GM12878 (cell line): ENCODE data around the gene FHL1. TPM values are rescaled to one million over a fixed set of nuclear protein-coding genes. Genes with fewer than 3 reads are reported as not detected.
A peak's percentile ranks its signal among the peaks of the same experiment; 100 is the strongest.

Source experiments
- ATAC-seq: fragments of 200-7000 bp; cut with Tn5 transposase; 3 replicates; pipeline ENCODE4 v1.9.1; 2020; ENCODE audit warnings: mild to moderate bottlenecking, moderate library complexity
- BruUV-seq: library from RNA; stranded (reverse); fragments of 400-500 nt; replicated peaks from 2 replicates; lab custom pipeline; 2021; lab: Mats Ljungman, UMichigan
- CTCF ChIA-PET: fragments of 300-600 bp; sonication (Branson Sonifier 250); formaldehyde crosslinking; extraction: SDS; loops from one replicate; lab custom pipeline; 2021; ENCODE audit warnings: inconsistent platforms; lab: Yijun Ruan, JAX
- POLR2A ChIA-PET: fragments of 350-600 bp; formaldehyde crosslinking; extraction: SDS; loops from one replicate; lab custom pipeline; 2021; ENCODE audit warnings: inconsistent platforms; lab: Charles Lee
- RAD21 ChIA-PET: fragments of 300-600 bp; sonication (Branson Sonifier 250); formaldehyde crosslinking; loops from one replicate; lab custom pipeline; 2023; ENCODE audit warnings: antibody characterized with exemption; ENCODE audit not compliant: unreplicated experiment; lab: Charles Lee
- SMC1A ChIA-PET: fragments of 300-600 bp; sonication (Branson Sonifier 250); formaldehyde crosslinking; loops from one replicate; lab custom pipeline; 2023; ENCODE audit not compliant: unreplicated experiment, uncharacterized antibody; lab: Charles Lee
- DNase-seq: peaks from one replicate; pipeline ENCODE4 v3.0.0-alpha.2; 2011; ENCODE audit warnings: low read depth, low spot score
- FAIRE-seq: peaks from 3 replicates; lab custom pipeline; 2011; peaks lifted over from hg19 to GRCh38; lab: Jason Lieb, UNC
- H2AFZ ChIP-seq: 2 replicates; pipeline ENCODE4 v1.6.0; 2011; ENCODE audit warnings: low read depth, low read length, control low read depth; ENCODE audit not compliant: control insufficient read depth
- H3K27ac ChIP-seq: 2 replicates; pipeline ENCODE4 v1.5.1; 2011; ENCODE audit warnings: control low read depth; ENCODE audit not compliant: control insufficient read depth, insufficient read depth
- H3K27me3 ChIP-seq, 2 experiments: replicated peaks in 1 of 2; 2 replicates each; pipeline versions ENCODE4 v1.6.0 to v1.6.1; 2011; ENCODE audit warnings: low read length in 1 of 2; ENCODE audit not compliant: control insufficient read depth in 2 of 2, insufficient read depth in 2 of 2
- H3K36me3 ChIP-seq, 2 experiments: 2 replicates each; pipeline ENCODE4 v1.5.1; 2011; ENCODE audit warnings: low read length in 1 of 2; ENCODE audit not compliant: control insufficient read depth in 2 of 2, insufficient read depth in 2 of 2
- H3K4me1 ChIP-seq: 2 replicates; pipeline ENCODE4 v1.6.1; 2011; ENCODE audit warnings: mild to moderate bottlenecking, low read length, moderate library complexity, mixed read lengths; ENCODE audit not compliant: control insufficient read depth, insufficient read depth
- H3K4me2 ChIP-seq: 2 replicates; pipeline ENCODE4 v1.6.0; 2011; ENCODE audit warnings: control low read depth; ENCODE audit not compliant: control insufficient read depth, insufficient read depth
- H3K4me3 ChIP-seq: fragments of 200-600 bp; sonication (generic); 2 replicates; pipeline ENCODE4 v1.5.1; 2016
- H3K79me2 ChIP-seq: 2 replicates; pipeline ENCODE4 v1.6.0; 2011; ENCODE audit warnings: low read length; ENCODE audit not compliant: control insufficient read depth, insufficient read depth
- H3K9ac ChIP-seq: 2 replicates; pipeline ENCODE4 v1.8.0; 2011; ENCODE audit warnings: low read length, control low read depth, mixed read lengths; ENCODE audit not compliant: control insufficient read depth, insufficient read depth
- H3K9me3 ChIP-seq: replicated peaks from 3 replicates; pipeline ENCODE4 v1.5.1; 2011; ENCODE audit warnings: mild to moderate bottlenecking, low read length; ENCODE audit not compliant: control insufficient read depth, insufficient read depth
- H4K20me1 ChIP-seq: 2 replicates; pipeline ENCODE4 v1.6.0; 2011; ENCODE audit not compliant: control insufficient read depth, insufficient read depth
- EGR1 ChIP-seq, 2 experiments: IDR thresholded peaks; 1 replicate in 1 of 2; 2 replicates in 1 of 2; pipeline ENCODE4 v1.6.1; 2011 to 2012; ENCODE audit warnings: low read depth in 2 of 2, low read length in 2 of 2, borderline replicate concordance in 1 of 2, mild to moderate bottlenecking in 1 of 2, moderate library complexity in 1 of 2
- FOXK2 ChIP-seq: fragments of 450-650 bp; IDR thresholded peaks from 2 replicates; pipeline ENCODE4 v1.6.1; 2017; ENCODE audit warnings: mild to moderate bottlenecking, moderate library complexity
- GABPA ChIP-seq: IDR thresholded peaks from 2 replicates; pipeline ENCODE4 v1.6.1; 2014; ENCODE audit warnings: antibody characterized with exemption, low read depth, mild to moderate bottlenecking, inconsistent platforms
- LARP7 ChIP-seq: fragments of 450-650 bp; IDR thresholded peaks from 2 replicates; pipeline ENCODE4 v1.6.1; 2017; ENCODE audit warnings: mild to moderate bottlenecking
- POLR2AphosphoS5 ChIP-seq: IDR thresholded peaks from 2 replicates; pipeline ENCODE4 v1.6.1; 2011; ENCODE audit warnings: mild to moderate bottlenecking, low read length, inconsistent platforms
- RAD21 ChIP-seq: IDR thresholded peaks from 2 replicates; pipeline ENCODE4 v1.6.1; 2011; ENCODE audit warnings: mild to moderate bottlenecking, low read depth, low read length, moderate library complexity; ENCODE audit not compliant: insufficient read depth
- RUNX3 ChIP-seq: IDR thresholded peaks from 2 replicates; pipeline ENCODE4 v1.6.1; 2012; ENCODE audit warnings: low read length, inconsistent platforms
- SMC3 ChIP-seq: IDR thresholded peaks from 2 replicates; pipeline ENCODE4 v1.6.1; 2011; ENCODE audit warnings: low read length, improper control_type of control experiment, borderline replicate concordance
- SPI1 ChIP-seq: IDR thresholded peaks from 2 replicates; pipeline ENCODE4 v1.6.1; 2011; ENCODE audit warnings: low read depth, mild to moderate bottlenecking, low read length, moderate library complexity, borderline replicate concordance; ENCODE audit not compliant: insufficient read depth
- TCF3 ChIP-seq: IDR thresholded peaks from 2 replicates; pipeline ENCODE4 v1.6.1; 2012; ENCODE audit warnings: low read depth, mild to moderate bottlenecking, low read length, borderline replicate concordance; ENCODE audit not compliant: insufficient read depth
- ZNF217 ChIP-seq: fragments of 450-650 bp; IDR thresholded peaks from 2 replicates; pipeline ENCODE4 v1.6.1; 2017; ENCODE audit warnings: antibody characterized with exemption, mild to moderate bottlenecking
- WGBS: methylation state at CpG from one replicate; pipeline ENCODE4 v1.1.6; 2016; ENCODE audit warnings: low lambda C conversion rate; ENCODE audit not compliant: insufficient replicate concordance, insufficient coverage; ENCODE audit errors: missing lambda C conversion rate; 5-methylcytosine and 5-hydroxymethylcytosine counted together
- in situ Hi-C: fragments of 300-500 bp; cut with MboI; formaldehyde crosslinking; loops from 9 replicates; pipeline ENCODE4 v1.14.3; 2018; ENCODE audit warnings: mixed read lengths
- intact Hi-C: fragments of 100-400 bp; cut with micrococcal nuclease; formaldehyde crosslinking; loops from one replicate; pipeline ENCODE4 v1.14.2; 2022; ENCODE audit not compliant: unreplicated experiment
- polyA plus RNA-seq, 11 experiments: library from polyadenylated mRNA; depleted of rRNA in 4 of 11; unstranded in 6 of 11; stranded (reverse) in 5 of 11; fragments of >200 nt; fragmentation: Nextera tagmentation in 4 of 11; fragmentation: Illumina TruSeq in 1 of 11; extraction: Ambion mirVana in 4 of 11; extraction: Trizol in 1 of 11; gene quantifications; 1 replicate in 1 of 11; 2 replicates in 10 of 11; pipeline versions ENCODE4 v1.2.1 to v1.2.3, GENCODE V29; 2011 to 2016; ENCODE audit warnings: inconsistent platforms in 2 of 11, missing spikeins in 2 of 11, low read depth in 1 of 11
- total RNA-seq, 4 experiments: library from RNA; depleted of rRNA in 3 of 4; stranded (reverse); fragments of >200 nt in 3 of 4; fragmentation: Illumina TruSeq in 1 of 4; extraction: Trizol in 1 of 4; gene quantifications; 2 replicates each; pipeline versions ENCODE4 v1.2.1 to v1.2.3, GENCODE V29; 2013 to 2021
- TF ChIP-seq, protein P1 (sequence below), 3 experiments: IDR thresholded peaks in 2 of 3; conservative IDR thresholded peaks in 1 of 3; 2 replicates each; pipeline ENCODE4 v1.5.1; 2011; ENCODE audit warnings: low read depth in 3 of 3, low read length in 3 of 3, mild to moderate bottlenecking in 3 of 3, control low read depth in 2 of 3, moderate library complexity in 2 of 3, inconsistent platforms in 1 of 3, mixed read lengths in 1 of 3; ENCODE audit not compliant: control insufficient read depth in 2 of 3, insufficient read depth in 1 of 3; ENCODE audit errors: extremely low read depth in 1 of 3
- TF ChIP-seq, protein P2 (sequence below): IDR thresholded peaks from 2 replicates; pipeline ENCODE4 v1.6.1; 2011; ENCODE audit warnings: low read depth, mild to moderate bottlenecking, low read length, moderate library complexity, borderline replicate concordance; ENCODE audit errors: extremely low read depth
- TF ChIP-seq, protein P3 (sequence below): fragments of 450-650 bp; IDR thresholded peaks from 2 replicates; pipeline ENCODE4 v1.6.1; 2016; ENCODE audit warnings: mild to moderate bottlenecking
- TF ChIP-seq, protein P4 (sequence below): fragments of 450-650 bp; formaldehyde crosslinking; IDR thresholded peaks from 2 replicates; pipeline ENCODE4 v1.4.0; 2020; ENCODE audit warnings: mild to moderate bottlenecking, moderate library complexity

FHL1 gene
- total and polyA plus RNA-seq, 10 of the 15 experiments (the other 5 are each of a cell fraction or from before 2014, with no cell fraction given): 0.13 to 0.59 (median 0.34) TPM; not detected in 1

DNA sequence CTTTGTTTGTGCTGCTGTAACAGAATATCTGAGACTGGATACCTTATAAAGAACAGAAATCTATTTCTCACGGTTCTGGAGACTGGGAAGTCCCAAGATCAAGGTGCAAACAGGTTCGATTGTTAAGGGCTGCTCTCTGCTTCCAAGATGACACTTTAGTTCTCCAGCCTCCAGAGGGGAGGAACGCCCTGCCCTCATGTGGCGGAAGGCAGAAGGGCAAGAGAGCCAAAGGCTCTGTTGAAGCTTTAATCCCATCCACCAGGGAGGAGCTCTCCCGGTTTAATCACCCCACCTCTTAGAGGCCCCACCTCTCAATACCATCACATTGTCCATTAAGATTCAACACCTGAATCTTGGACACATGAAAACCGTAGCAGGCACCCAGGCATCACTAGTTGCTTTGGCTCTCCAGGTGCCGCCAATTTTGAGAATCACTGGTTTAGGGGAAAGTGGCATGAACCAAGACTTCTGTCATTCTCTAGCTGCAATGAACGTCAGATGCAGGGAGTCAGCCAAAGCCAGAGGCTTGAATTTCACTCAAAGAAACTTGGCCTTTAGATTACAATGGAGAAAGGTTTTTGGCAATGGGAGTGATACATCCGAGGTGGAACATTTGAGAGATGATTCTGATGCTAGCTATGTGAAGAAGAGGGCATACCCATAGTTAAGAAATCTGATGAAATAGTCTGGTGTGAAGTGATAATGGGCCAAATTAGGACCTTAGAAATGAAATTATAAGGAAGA lies 15.7 kb downstream of the FHL1 start:
- ChIA-PET RAD21 (interaction anchor here (0.5 to 2.6 kb wide), 8 partner anchors 103 to 532 kb away, joined by 3 to 37 read pairs (median 3); no protein-coding TSS in a partner anchor), SMC1A (interaction anchor here (0.8 to 3.0 kb wide), 5 partner anchors 104 to 139 kb away, joined by 3 to 42 read pairs (median 6); no protein-coding TSS in a partner anchor), CTCF (interaction anchor here (0.6 to 3.6 kb wide), 12 partner anchors 8 to 532 kb away, joined by 3 to 68 read pairs (median 4); no protein-coding TSS in a partner anchor), POLR2A (interaction anchor here (0.8 to 1.3 kb wide), 2 partner anchors 8 to 135 kb away, joined by 3 to 5 read pairs; no protein-coding TSS in a partner anchor)
- H3K9me3 ChIP-seq: no peaks in the 10 kb centered on the region
- H3K27me3 ChIP-seq: no peaks in the 10 kb centered on the region
- intact Hi-C loops: loop anchor here (1.0 kb wide), 1 partner anchor 135 kb away; no protein-coding TSS in a partner anchor
- FAIRE-seq (no peak), ATAC-seq (peak; percentile 91), DNase-seq (no peak)
- H3K36me3 ChIP-seq: no peaks in the 10 kb centered on the region
- WGBS: 17% methylated on average over 9 of the region's 9 CpGs
- in situ Hi-C loops: no loop called here
- H3K4me3 ChIP-seq: no peak overlapping the region
- BruUV-seq: no TSS peak
- H3K79me2 ChIP-seq: no peaks in the 10 kb centered on the region
- no peak overlapping the region for H3K4me2 ChIP-seq
- no peak overlapping the region for H2AFZ ChIP-seq
- no peaks in the 10 kb centered on the region for H3K4me1 ChIP-seq
- H3K9ac ChIP-seq: no peak overlapping the region
- H4K20me1 ChIP-seq: no peaks in the 10 kb centered on the region
- no peak overlapping the region for H3K27ac ChIP-seq
- no peak for TF ChIP-seq FOXK2
- peak; percentile 72 for TF ChIP-seq RAD21
- TF ChIP-seq, protein P1, sequence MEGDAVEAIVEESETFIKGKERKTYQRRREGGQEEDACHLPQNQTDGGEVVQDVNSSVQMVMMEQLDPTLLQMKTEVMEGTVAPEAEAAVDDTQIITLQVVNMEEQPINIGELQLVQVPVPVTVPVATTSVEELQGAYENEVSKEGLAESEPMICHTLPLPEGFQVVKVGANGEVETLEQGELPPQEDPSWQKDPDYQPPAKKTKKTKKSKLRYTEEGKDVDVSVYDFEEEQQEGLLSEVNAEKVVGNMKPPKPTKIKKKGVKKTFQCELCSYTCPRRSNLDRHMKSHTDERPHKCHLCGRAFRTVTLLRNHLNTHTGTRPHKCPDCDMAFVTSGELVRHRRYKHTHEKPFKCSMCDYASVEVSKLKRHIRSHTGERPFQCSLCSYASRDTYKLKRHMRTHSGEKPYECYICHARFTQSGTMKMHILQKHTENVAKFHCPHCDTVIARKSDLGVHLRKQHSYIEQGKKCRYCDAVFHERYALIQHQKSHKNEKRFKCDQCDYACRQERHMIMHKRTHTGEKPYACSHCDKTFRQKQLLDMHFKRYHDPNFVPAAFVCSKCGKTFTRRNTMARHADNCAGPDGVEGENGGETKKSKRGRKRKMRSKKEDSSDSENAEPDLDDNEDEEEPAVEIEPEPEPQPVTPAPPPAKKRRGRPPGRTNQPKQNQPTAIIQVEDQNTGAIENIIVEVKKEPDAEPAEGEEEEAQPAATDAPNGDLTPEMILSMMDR (IDR thresholded peaks at IDR 0.05 in 2 of 3, conservative IDR thresholded peaks at IDR 0.05 in 1 of 3; ENCODE audit: control insufficient read depth in 2 of 3, extremely low read depth in 1 of 3, insufficient read depth in 1 of 3, low read depth in 3 of 3, low read length in 3 of 3): peak; percentile 67 to 77 (median 69)
- TF ChIP-seq SMC3: peak; percentile 41; the same call in 1 of the 2 replicates
- no peak for TF ChIP-seq EGR1 (IDR thresholded peaks at IDR 0.05; ENCODE audit: borderline replicate concordance in 1 of 2, low read depth in 2 of 2, low read length in 2 of 2)
- TF ChIP-seq, protein P2, sequence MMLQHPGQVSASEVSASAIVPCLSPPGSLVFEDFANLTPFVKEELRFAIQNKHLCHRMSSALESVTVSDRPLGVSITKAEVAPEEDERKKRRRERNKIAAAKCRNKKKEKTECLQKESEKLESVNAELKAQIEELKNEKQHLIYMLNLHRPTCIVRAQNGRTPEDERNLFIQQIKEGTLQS: no peak
- TF ChIP-seq, protein P3, sequence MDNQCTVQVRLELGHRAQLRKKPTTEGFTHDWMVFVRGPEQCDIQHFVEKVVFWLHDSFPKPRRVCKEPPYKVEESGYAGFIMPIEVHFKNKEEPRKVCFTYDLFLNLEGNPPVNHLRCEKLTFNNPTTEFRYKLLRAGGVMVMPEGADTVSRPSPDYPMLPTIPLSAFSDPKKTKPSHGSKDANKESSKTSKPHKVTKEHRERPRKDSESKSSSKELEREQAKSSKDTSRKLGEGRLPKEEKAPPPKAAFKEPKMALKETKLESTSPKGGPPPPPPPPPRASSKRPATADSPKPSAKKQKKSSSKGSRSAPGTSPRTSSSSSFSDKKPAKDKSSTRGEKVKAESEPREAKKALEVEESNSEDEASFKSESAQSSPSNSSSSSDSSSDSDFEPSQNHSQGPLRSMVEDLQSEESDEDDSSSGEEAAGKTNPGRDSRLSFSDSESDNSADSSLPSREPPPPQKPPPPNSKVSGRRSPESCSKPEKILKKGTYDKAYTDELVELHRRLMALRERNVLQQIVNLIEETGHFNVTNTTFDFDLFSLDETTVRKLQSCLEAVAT: 0 out of 2 replicates have a peak, but pooled peaks have one; percentile 46
- no peak for TF ChIP-seq LARP7
- no peak for TF ChIP-seq TCF3
- no peak for TF ChIP-seq GABPA
- no peak for TF ChIP-seq ZNF217
- TF ChIP-seq SPI1: no peak
- no peak for TF ChIP-seq POLR2AphosphoS5
- TF ChIP-seq, protein P4, sequence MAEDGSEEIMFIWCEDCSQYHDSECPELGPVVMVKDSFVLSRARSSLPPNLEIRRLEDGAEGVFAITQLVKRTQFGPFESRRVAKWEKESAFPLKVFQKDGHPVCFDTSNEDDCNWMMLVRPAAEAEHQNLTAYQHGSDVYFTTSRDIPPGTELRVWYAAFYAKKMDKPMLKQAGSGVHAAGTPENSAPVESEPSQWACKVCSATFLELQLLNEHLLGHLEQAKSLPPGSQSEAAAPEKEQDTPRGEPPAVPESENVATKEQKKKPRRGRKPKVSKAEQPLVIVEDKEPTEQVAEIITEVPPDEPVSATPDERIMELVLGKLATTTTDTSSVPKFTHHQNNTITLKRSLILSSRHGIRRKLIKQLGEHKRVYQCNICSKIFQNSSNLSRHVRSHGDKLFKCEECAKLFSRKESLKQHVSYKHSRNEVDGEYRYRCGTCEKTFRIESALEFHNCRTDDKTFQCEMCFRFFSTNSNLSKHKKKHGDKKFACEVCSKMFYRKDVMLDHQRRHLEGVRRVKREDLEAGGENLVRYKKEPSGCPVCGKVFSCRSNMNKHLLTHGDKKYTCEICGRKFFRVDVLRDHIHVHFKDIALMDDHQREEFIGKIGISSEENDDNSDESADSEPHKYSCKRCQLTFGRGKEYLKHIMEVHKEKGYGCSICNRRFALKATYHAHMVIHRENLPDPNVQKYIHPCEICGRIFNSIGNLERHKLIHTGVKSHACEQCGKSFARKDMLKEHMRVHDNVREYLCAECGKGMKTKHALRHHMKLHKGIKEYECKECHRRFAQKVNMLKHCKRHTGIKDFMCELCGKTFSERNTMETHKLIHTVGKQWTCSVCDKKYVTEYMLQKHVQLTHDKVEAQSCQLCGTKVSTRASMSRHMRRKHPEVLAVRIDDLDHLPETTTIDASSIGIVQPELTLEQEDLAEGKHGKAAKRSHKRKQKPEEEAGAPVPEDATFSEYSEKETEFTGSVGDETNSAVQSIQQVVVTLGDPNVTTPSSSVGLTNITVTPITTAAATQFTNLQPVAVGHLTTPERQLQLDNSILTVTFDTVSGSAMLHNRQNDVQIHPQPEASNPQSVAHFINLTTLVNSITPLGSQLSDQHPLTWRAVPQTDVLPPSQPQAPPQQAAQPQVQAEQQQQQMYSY (CRISPR knock-in tag): no peak
- no peak for TF ChIP-seq RUNX3
